HepG2 (cell line): ENCODE measurements around the gene MED4. TPM values are rescaled to one million over a fixed set of nuclear protein-coding genes. Genes with fewer than 3 reads are reported as not detected.
A peak's percentile ranks its signal among the peaks of the same experiment; 100 is the strongest.

Experiments used
- JUNB ChIP-seq: sonication (generic); formaldehyde crosslinking; IDR thresholded peaks from 2 replicates; pipeline ENCODE4 v1.8.0; 2022; ENCODE audit warnings: missing genetic modification reagents, mild to moderate bottlenecking, borderline replicate concordance
- KLF9 ChIP-seq: IDR thresholded peaks from 2 replicates; pipeline ENCODE4 v1.6.1; 2016; ENCODE audit warnings: low read depth
- MEIS2 ChIP-seq: sonication (generic); formaldehyde crosslinking; IDR thresholded peaks from 2 replicates; pipeline ENCODE4 v1.9.0; 2021; ENCODE audit warnings: mild to moderate bottlenecking, missing genetic modification reagents
- NCOA1 ChIP-seq: sonication (generic); formaldehyde crosslinking; IDR thresholded peaks from 2 replicates; pipeline ENCODE4 v1.9.0; 2021; ENCODE audit warnings: missing genetic modification reagents
- POLR2AphosphoS2 ChIP-seq: IDR thresholded peaks from 2 replicates; pipeline ENCODE4 v1.6.1; 2011; ENCODE audit warnings: low read depth, low read length, improper control_type of control experiment
- SMARCC2 ChIP-seq: fragments of 450-650 bp; IDR thresholded peaks from 2 replicates; pipeline ENCODE4 v1.6.1; 2017; ENCODE audit warnings: antibody characterized with exemption, mild to moderate bottlenecking
- SRSF9 ChIP-seq: fragments of 200-400 bp; formaldehyde crosslinking; IDR thresholded peaks from 2 replicates; pipeline ENCODE4 v1.6.1; 2018; ENCODE audit warnings: borderline replicate concordance, mild to moderate bottlenecking, low read depth, low read length; ENCODE audit not compliant: insufficient read depth, poor library complexity, severe bottlenecking
- SSRP1 ChIP-seq: IDR thresholded peaks from 2 replicates; pipeline ENCODE4 v1.6.1; 2016; ENCODE audit warnings: control low read depth
- ZBTB20 ChIP-seq: sonication (generic); formaldehyde crosslinking; IDR thresholded peaks from 2 replicates; pipeline ENCODE4 v1.8.1; 2023; ENCODE audit warnings: missing genetic modification reagents, low read depth, mild to moderate bottlenecking, borderline replicate concordance
- ZNF550 ChIP-seq: sonication (generic); formaldehyde crosslinking; IDR thresholded peaks from 2 replicates; pipeline ENCODE4 v1.4.0; 2020; ENCODE audit warnings: mild to moderate bottlenecking, missing genetic modification reagents, borderline replicate concordance
- polyA plus RNA-seq, 8 experiments: library from polyadenylated mRNA; depleted of rRNA in 3 of 8; stranded (reverse) in 7 of 8; unstranded in 1 of 8; fragments of >200 nt; fragmentation: Illumina TruSeq in 4 of 8; extraction: Trizol in 4 of 8; gene quantifications; 2 replicates each; pipeline versions ENCODE4 v1.2.1 to v1.2.3, GENCODE V29; 2011 to 2016; ENCODE audit warnings: low read depth in 4 of 8, missing spikeins in 1 of 8, mixed read lengths in 1 of 8; ENCODE audit not compliant: insufficient read depth in 1 of 8
- total RNA-seq, 5 experiments: library from RNA; depleted of rRNA; stranded (reverse); fragments of >200 nt; fragmentation: Illumina TruSeq; extraction: Trizol; gene quantifications; 2 replicates each; pipeline ENCODE4 v1.2.3, GENCODE V29; 2016; ENCODE audit warnings: low read depth in 1 of 5
- TF ChIP-seq, protein P1 (sequence below): sonication (generic); formaldehyde crosslinking; IDR thresholded peaks from 2 replicates; pipeline ENCODE4 v1.9.0; 2021; ENCODE audit warnings: mild to moderate bottlenecking, missing genetic modification reagents
- TF ChIP-seq, protein P2 (sequence below): sonication (generic); formaldehyde crosslinking; IDR thresholded peaks from 2 replicates; pipeline ENCODE4 v1.8.0; 2022; ENCODE audit warnings: missing genetic modification reagents, mild to moderate bottlenecking, moderate library complexity, borderline replicate concordance
- TF ChIP-seq, protein P3 (sequence below): sonication (generic); formaldehyde crosslinking; IDR thresholded peaks from 2 replicates; pipeline ENCODE4 v1.4.0; 2020; ENCODE audit warnings: missing genetic modification reagents
- TF ChIP-seq, protein P4 (sequence below): sonication (generic); formaldehyde crosslinking; IDR thresholded peaks from 2 replicates; pipeline ENCODE4 v1.5.0; 2020; ENCODE audit warnings: mild to moderate bottlenecking, missing genetic modification reagents

MED4 gene
- total and polyA plus RNA-seq, 2 of the 13 experiments (the other 11 are each of a cell fraction or from before 2014, with no cell fraction given): 49.4 to 57.8 TPM

DNA sequence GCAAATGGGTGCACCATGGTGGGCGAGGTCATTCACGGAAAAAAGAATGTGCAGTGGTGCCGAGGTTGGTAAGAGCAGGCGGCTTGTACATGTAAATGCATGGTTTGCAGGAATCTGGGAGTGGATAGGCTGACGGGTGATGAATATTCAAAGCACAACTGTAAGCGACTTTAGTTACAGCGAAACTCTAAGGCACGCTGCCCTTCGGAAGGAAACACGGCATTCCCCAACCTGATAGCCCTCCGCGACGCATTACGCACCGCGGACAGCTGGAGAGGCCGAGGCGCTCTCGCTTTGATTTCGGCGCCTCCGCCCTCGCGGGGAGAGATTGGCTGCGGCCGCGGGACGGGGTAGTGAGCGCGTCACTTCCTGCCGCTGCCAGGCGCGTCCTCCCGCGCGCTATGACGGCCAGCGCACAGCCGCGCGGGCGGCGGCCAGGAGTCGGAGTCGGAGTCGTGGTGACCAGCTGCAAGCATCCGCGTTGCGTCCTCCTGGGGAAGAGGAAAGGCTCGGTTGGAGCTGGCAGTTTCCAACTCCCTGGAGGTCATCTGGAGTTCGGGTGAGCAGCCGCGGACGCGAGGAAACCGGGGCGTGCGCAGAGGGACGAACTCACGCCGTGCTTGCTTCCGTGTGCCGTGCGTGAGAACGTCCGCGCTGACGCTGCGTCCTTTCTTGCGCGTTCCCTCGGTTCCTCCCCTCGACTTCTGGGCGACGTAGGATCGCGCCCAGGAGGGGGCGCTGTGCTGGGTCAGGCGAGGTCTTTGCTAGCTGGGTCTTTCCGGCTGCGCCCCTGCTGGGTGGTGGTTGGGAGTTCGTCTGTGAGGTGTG lies 57.3 kb downstream of the MED4 start, which contains the start of gene NUDT15 (continued):
- no peak for TF ChIP-seq SMARCC2
- TF ChIP-seq, protein P1, sequence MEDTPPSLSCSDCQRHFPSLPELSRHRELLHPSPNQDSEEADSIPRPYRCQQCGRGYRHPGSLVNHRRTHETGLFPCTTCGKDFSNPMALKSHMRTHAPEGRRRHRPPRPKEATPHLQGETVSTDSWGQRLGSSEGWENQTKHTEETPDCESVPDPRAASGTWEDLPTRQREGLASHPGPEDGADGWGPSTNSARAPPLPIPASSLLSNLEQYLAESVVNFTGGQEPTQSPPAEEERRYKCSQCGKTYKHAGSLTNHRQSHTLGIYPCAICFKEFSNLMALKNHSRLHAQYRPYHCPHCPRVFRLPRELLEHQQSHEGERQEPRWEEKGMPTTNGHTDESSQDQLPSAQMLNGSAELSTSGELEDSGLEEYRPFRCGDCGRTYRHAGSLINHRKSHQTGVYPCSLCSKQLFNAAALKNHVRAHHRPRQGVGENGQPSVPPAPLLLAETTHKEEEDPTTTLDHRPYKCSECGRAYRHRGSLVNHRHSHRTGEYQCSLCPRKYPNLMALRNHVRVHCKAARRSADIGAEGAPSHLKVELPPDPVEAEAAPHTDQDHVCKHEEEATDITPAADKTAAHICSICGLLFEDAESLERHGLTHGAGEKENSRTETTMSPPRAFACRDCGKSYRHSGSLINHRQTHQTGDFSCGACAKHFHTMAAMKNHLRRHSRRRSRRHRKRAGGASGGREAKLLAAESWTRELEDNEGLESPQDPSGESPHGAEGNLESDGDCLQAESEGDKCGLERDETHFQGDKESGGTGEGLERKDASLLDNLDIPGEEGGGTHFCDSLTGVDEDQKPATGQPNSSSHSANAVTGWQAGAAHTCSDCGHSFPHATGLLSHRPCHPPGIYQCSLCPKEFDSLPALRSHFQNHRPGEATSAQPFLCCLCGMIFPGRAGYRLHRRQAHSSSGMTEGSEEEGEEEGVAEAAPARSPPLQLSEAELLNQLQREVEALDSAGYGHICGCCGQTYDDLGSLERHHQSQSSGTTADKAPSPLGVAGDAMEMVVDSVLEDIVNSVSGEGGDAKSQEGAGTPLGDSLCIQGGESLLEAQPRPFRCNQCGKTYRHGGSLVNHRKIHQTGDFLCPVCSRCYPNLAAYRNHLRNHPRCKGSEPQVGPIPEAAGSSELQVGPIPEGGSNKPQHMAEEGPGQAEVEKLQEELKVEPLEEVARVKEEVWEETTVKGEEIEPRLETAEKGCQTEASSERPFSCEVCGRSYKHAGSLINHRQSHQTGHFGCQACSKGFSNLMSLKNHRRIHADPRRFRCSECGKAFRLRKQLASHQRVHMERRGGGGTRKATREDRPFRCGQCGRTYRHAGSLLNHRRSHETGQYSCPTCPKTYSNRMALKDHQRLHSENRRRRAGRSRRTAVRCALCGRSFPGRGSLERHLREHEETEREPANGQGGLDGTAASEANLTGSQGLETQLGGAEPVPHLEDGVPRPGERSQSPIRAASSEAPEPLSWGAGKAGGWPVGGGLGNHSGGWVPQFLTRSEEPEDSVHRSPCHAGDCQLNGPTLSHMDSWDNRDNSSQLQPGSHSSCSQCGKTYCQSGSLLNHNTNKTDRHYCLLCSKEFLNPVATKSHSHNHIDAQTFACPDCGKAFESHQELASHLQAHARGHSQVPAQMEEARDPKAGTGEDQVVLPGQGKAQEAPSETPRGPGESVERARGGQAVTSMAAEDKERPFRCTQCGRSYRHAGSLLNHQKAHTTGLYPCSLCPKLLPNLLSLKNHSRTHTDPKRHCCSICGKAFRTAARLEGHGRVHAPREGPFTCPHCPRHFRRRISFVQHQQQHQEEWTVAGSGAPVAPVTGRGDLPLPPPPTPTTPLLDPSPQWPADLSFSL (CRISPR knock-in tag): no peak; the same call in 1 of the 2 replicates
- TF ChIP-seq, protein P2, sequence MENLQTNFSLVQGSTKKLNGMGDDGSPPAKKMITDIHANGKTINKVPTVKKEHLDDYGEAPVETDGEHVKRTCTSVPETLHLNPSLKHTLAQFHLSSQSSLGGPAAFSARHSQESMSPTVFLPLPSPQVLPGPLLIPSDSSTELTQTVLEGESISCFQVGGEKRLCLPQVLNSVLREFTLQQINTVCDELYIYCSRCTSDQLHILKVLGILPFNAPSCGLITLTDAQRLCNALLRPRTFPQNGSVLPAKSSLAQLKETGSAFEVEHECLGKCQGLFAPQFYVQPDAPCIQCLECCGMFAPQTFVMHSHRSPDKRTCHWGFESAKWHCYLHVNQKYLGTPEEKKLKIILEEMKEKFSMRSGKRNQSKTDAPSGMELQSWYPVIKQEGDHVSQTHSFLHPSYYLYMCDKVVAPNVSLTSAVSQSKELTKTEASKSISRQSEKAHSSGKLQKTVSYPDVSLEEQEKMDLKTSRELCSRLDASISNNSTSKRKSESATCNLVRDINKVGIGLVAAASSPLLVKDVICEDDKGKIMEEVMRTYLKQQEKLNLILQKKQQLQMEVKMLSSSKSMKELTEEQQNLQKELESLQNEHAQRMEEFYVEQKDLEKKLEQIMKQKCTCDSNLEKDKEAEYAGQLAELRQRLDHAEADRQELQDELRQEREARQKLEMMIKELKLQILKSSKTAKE (CRISPR knock-in tag): peak; percentile 76
- peak; percentile 32; the same call in 1 of the 2 replicates for TF ChIP-seq NCOA1 (CRISPR knock-in tag)
- TF ChIP-seq, protein P3, sequence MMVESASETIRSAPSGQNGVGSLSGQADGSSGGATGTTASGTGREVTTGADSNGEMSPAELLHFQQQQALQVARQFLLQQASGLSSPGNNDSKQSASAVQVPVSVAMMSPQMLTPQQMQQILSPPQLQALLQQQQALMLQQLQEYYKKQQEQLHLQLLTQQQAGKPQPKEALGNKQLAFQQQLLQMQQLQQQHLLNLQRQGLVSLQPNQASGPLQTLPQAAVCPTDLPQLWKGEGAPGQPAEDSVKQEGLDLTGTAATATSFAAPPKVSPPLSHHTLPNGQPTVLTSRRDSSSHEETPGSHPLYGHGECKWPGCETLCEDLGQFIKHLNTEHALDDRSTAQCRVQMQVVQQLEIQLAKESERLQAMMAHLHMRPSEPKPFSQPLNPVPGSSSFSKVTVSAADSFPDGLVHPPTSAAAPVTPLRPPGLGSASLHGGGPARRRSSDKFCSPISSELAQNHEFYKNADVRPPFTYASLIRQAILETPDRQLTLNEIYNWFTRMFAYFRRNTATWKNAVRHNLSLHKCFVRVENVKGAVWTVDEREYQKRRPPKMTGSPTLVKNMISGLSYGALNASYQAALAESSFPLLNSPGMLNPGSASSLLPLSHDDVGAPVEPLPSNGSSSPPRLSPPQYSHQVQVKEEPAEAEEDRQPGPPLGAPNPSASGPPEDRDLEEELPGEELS (CRISPR knock-in tag): 0 out of 2 replicates have a peak, but pooled peaks have one; percentile 7
- no peak for TF ChIP-seq KLF9 (CRISPR knock-in tag)
- no peak; the same call in 1 of the 2 replicates for TF ChIP-seq JUNB (CRISPR knock-in tag)
- TF ChIP-seq SSRP1 (CRISPR knock-in tag): 0 out of 2 replicates have a peak, but pooled peaks have one; percentile 73
- TF ChIP-seq SRSF9: no peak
- peak; percentile 77 for TF ChIP-seq MEIS2 (CRISPR knock-in tag)
- TF ChIP-seq ZBTB20: no peak
- TF ChIP-seq ZNF550 (CRISPR knock-in tag): no peak
- TF ChIP-seq POLR2AphosphoS2: 0 out of 2 replicates have a peak, but pooled peaks have one; percentile 56
- TF ChIP-seq, protein P4, sequence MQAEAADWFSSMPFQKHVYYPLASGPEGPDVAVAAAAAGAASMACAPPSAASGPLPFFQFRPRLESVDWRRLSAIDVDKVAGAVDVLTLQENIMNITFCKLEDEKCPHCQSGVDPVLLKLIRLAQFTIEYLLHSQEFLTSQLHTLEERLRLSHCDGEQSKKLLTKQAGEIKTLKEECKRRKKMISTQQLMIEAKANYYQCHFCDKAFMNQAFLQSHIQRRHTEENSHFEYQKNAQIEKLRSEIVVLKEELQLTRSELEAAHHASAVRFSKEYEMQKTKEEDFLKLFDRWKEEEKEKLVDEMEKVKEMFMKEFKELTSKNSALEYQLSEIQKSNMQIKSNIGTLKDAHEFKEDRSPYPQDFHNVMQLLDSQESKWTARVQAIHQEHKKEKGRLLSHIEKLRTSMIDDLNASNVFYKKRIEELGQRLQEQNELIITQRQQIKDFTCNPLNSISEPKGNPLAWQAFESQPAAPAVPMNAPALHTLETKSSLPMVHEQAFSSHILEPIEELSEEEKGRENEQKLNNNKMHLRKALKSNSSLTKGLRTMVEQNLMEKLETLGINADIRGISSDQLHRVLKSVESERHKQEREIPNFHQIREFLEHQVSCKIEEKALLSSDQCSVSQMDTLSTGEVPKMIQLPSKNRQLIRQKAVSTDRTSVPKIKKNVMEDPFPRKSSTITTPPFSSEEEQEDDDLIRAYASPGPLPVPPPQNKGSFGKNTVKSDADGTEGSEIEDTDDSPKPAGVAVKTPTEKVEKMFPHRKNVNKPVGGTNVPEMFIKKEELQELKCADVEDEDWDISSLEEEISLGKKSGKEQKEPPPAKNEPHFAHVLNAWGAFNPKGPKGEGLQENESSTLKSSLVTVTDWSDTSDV: peak; percentile 98
